T47D (cell line): Measurements from ENCODE around the gene SRSF2.
A peak's percentile ranks its signal among the peaks of the same experiment; 100 is the strongest.
"Not testable (repeated sequence)": the region's sequence is repeated elsewhere in the genome, so short reads cannot be mapped to it uniquely, and the experiment has no call there.

Source experiments
- DNase-seq, 2 experiments: peaks; one replicate each; pipeline versions ENCODE4 v3.0.0 to v3.0.0-alpha.2; 2011 to 2012; ENCODE audit warnings: low read depth in 1 of 2, low spot score in 1 of 2
- JUND ChIP-seq: IDR thresholded peaks from 2 replicates; pipeline ENCODE4 v1.6.1; 2012; ENCODE audit warnings: low read depth
- in situ Hi-C: cut with HindIII; loops from 2 replicates; pipeline ENCODE4 v1.10.0; 2016; ENCODE audit warnings: low sequenced_read_pairs, low pct_unique_long_range_greater_than_20kb

Gene SRSF2

GRCh38 chr17:76722279-76722678 lies 14.9 kb downstream of the SRSF2 start:
- in situ Hi-C loops, result no loop called here
- no peak for TF ChIP-seq JUND
- DNase-seq, result no peak

GRCh38 chr17:76721463-76721862 lies 15.7 kb downstream of the SRSF2 start:
- in situ Hi-C loops, result no loop called here
- TF ChIP-seq JUND, result no peak
- DNase-seq, result no peak

DNA sequence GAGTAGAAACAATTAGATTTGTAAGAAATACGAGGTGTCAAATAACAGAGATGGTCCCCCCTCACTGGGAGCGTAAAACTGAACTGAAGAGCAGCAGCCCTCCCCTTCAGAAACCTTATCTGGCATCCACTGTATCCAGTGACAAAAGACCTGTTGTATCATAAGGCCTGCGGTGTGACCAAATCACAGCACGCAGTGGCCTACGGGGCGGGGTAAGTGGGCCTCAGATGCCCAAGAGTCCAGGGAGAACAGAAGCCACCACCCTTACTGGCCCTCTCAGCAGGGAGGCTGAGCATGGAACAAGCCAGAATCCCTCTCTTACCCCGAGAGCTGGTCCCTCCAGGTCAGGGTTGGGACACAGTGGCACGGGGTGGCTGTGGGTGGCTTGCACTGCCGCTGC lies 16.2 kb downstream of the SRSF2 start:
- in situ Hi-C loops, result no loop called here
- no peak for TF ChIP-seq JUND
- no peak for DNase-seq

- no peak for TF ChIP-seq JUND
- no peak for DNase-seq
- in situ Hi-C loops, result no loop called here
These were observed 16.9 kb downstream of the SRSF2 start for GRCh38 chr17:76720211-76720610.

DNA sequence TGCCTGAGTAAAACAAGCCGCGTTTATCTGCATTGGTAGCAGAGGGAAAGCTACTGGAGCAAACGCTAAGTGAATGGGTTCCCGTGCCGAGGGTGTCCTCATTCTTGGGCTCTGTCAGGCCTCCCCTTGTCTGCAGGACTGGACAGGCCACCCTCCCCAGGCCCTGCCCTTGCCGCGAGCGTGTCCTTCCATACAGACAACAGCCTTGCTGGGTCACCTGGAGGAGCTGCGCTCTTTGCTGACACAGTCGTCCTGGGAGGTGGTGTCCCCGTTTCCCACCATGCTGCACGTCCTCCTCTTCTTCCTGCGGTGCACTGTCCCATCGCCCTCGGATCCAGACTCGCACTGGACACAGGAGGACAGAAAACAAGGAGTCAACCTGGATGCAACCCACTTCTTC lies 18.6 kb downstream of the SRSF2 start:
- no peak for TF ChIP-seq JUND
- no peak for DNase-seq
- in situ Hi-C loops, result no loop called here

- in situ Hi-C loops, result no loop called here
- DNase-seq, result no peak
- TF ChIP-seq JUND, result no peak
These were observed 20.3 kb downstream of the SRSF2 start for GRCh38 chr17:76716839-76717215.

DNA sequence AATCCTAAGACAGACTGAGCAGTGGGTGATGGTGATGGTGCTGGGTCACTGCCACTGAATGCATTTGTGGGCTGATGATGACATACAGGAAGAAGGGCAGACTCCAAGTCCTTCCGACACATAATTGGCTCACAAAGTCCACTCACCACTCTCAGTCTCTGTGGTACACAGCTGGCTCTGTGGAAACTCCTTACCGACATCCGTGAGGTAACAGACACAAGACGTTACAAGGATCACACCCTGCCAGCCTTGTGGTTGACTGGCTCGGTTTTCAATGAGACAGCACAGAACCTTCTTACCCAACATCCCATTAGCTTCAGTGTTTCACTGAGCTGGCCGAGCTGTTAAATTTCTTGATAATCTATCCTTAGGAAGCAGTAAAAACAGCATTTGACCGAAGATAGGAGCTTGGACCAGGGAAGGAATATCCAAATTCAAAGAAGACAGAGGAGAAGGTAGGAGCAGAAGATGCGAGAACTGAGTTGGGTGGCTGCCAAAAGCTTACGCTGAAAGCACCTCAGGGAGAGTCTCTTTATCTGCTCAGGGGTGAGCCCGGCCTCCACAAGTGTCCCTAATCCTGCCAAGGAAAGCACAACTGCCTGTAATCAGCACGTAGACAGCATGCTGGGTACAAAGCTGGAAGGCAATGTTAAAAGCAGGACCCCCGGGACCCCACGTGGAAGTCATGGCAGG lies 20.8 kb downstream of the SRSF2 start:
- in situ Hi-C loops, result no loop called here
- no peak for TF ChIP-seq JUND
- no peak for DNase-seq

DNA sequence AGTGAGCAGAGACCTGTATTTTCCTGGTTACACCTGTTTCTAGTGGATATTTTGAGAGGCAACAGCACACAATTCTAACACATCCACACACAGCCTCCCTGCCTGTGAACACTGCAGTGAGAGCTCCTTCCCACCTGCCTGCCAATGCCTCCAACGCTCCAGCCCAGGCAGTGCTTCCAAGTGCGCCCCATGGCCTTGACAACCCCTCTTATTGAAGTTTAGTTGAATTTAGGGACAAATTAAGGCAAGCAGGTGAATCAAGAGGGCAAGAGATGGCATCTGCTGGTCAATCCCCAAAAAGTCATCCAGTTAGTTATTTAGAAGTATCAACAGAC lies 21.7 kb downstream of the SRSF2 start:
- in situ Hi-C loops, result no loop called here
- TF ChIP-seq JUND, result no peak
- no peak for DNase-seq

- DNase-seq, result peak in 1 of 2 experiments; percentile 62
- in situ Hi-C loops, result no loop called here
- TF ChIP-seq JUND, result no peak
These were observed 22.2 kb downstream of the SRSF2 start for GRCh38 chr17:76714822-76715495.

- DNase-seq, result no peak
- in situ Hi-C loops, result no loop called here
- TF ChIP-seq JUND, result no peak
These were observed 22.8 kb downstream of the SRSF2 start for GRCh38 chr17:76714336-76714735.

- in situ Hi-C loops, result no loop called here
- TF ChIP-seq JUND, result no peak
These were observed 23.4 kb downstream of the SRSF2 start for GRCh38 chr17:76713765-76714164.

DNA sequence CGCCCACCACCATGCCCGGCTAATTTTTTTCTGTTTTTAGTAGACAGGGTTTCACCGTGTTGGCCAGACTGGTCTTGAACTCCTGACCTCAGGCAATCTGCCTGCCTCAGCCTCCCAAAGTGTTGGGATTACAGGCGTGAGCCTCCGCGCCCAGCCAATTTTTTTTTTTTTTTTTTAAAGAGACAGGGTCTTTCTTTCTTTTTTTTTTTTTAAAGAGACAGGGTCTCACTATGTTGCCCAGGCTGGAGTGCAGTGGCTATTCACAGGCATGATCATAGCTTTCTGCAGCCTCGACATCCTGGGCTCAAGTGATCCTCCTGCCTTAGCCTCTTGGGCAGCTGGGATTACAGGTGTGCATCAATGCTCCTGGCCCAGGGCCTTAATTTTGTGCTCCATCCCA lies 24.8 kb downstream of the SRSF2 start:
- DNase-seq, in situ Hi-C loops: not testable (repeated sequence)

More at GRCh38 chr17:76713765-76714164, 23.4 kb downstream of the SRSF2 start:
- DNase-seq, result no peak

GRCh38 chr17:76710863-76711611 lies 26.1 kb downstream of the SRSF2 start, which contains the start of gene MXRA7:
Gene MXRA7 (minus strand): TSS chr17:76710965. CDS start chr17:76710946, 19 bp downstream.
- peak; percentile 61 to 78 for DNase-seq
- TF ChIP-seq JUND, result no peak
- in situ Hi-C loops, result no loop called here

GRCh38 chr17:76709951-76710862 lies 26.9 kb downstream of the SRSF2 start:
- DNase-seq, in situ Hi-C loops: not testable (repeated sequence)
